Measurements from ENCODE around the gene ADGRF5. TPM values are rescaled to one million over a fixed set of nuclear protein-coding genes. Genes with fewer than 3 reads are reported as not detected.
A peak's percentile ranks its signal among the peaks of the same experiment; 100 is the strongest.

The ADGRF5 gene, protein sequence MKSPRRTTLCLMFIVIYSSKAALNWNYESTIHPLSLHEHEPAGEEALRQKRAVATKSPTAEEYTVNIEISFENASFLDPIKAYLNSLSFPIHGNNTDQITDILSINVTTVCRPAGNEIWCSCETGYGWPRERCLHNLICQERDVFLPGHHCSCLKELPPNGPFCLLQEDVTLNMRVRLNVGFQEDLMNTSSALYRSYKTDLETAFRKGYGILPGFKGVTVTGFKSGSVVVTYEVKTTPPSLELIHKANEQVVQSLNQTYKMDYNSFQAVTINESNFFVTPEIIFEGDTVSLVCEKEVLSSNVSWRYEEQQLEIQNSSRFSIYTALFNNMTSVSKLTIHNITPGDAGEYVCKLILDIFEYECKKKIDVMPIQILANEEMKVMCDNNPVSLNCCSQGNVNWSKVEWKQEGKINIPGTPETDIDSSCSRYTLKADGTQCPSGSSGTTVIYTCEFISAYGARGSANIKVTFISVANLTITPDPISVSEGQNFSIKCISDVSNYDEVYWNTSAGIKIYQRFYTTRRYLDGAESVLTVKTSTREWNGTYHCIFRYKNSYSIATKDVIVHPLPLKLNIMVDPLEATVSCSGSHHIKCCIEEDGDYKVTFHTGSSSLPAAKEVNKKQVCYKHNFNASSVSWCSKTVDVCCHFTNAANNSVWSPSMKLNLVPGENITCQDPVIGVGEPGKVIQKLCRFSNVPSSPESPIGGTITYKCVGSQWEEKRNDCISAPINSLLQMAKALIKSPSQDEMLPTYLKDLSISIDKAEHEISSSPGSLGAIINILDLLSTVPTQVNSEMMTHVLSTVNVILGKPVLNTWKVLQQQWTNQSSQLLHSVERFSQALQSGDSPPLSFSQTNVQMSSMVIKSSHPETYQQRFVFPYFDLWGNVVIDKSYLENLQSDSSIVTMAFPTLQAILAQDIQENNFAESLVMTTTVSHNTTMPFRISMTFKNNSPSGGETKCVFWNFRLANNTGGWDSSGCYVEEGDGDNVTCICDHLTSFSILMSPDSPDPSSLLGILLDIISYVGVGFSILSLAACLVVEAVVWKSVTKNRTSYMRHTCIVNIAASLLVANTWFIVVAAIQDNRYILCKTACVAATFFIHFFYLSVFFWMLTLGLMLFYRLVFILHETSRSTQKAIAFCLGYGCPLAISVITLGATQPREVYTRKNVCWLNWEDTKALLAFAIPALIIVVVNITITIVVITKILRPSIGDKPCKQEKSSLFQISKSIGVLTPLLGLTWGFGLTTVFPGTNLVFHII (N-terminal part only)
- total RNA-seq = 107 and 112 TPM in 2 replicates

DNA sequence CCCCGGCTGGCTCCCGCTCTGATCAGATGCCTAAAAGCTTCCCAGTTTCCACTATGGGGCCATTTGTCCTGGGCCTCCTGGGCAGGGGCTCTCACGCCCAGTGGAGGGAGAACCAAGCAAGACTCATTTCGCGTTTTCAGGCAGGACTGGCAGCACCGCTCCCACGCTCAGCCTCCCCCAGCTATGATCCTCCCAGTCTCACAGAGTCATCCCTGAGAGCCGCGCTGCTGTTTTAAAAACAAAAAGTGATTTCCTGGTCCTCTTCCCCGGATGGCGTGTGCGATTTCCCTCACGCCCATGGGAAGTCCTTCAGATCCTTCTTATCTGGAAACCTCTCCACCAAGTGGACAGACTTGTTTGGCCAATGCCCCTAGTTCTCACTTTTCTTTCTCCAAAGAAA, at the start of gene ADGRF5:
Gene ADGRF5 (minus strand): TSS at position 208 of the 400 bp plus-strand sequence. CDS start 15,176 bp downstream, outside the sequence.
- peak in 1 of 2 donors; percentile 79 for DNase-seq (ENCODE audit: low read depth in 2 of 2)

DNA sequence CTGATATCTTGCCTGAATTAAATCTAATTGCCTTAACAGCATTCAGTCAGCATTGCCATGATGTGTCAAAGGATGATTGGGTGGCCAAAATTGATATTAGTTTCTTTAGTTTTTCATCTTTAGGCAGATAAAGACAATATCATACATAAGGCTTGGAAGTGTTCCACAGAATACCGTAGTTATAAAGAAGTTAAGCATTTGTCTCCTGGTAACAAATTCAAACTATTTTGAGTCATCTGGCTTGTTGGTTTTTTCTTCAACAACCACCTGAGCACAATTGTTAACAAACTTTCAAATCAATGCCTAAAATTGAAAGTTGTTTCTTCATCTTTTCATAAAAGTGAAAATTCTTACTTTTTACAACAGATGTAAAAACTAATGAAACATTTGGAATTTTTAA, 47.5 kb upstream of the ADGRF5 start:
- DNase-seq (ENCODE audit: low read depth in 2 of 2) = no peak

DNA sequence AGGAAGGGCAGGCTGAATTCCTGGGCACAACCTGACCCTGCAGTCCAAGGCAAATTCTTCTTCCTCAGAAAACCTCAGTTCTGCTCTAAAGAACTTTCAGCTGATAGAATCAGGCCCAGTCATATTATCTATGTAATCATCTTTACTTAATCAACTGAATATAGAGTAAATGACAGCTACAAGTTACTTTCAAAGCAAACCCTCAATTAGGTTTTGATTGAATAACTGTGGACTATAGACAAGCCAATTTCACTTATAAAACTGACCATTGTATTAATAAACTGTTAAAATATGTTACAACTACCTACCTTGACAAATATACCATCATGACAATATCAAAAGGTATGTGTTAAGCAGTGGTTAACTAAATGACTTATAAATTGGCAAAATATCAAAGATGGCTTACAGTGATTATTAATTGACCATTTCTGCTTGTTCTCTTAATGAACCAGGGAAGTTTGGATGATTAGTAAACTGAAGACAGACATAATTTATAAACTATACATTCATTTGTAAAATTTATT, 46.1 kb upstream of the ADGRF5 start:
- no peak for DNase-seq (ENCODE audit: low read depth in 2 of 2)

DNA sequence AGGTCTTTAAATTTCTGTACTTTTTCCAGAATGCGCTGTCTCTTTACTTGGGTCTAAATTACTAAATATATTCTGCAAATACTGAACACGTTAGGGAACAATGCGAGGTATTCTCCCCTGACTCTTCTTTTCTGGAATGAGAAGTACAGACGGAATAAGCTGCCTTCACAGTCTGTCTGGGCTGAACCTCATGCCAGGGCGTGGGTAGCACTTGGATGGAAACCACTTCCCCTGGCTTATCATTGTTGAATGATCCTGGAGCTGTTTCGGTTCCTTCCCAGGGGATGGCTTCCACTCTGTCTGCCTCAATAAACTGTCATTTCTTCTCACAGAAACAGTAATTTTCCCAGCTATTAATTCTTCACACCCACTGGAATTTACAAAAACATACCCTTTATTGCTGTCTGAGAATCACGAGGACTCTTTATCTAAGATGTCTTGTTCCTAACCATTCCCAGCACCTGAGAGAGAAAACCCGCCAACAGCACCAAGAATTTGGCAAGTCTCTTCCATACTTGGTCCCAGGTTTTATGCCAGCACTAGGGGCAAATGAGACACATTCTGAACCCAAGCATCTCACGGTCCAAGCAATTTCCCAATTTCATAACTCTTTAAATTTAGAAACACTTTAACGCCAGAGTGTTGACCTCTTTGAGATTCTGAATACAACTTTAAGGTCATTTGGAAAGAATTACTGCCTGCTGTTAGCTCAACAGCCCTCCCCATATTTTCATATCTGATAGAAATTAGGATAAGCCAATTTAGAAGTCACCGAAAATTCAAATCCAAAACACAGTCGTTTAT, 43.2 kb upstream of the ADGRF5 start:
- no peak for DNase-seq (ENCODE audit: low read depth in 2 of 2)

DNA sequence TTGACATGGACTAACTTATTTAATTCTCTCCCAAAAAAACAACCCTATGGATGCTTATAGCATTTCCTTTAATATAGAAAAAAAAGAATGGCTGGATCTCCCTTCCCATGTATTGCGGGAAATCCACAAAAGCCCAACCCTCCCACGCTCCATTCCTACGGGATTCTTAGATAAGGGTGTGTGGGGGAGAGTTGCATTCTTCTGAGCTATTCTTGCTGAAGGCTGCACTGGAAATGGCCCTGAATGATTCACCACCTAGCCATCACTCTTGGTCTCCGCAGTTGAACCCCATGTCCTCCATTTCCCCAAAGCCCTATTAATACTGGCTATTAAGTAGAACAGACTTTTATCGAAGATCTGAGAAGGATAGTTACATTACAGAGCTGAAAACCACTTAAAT, 41.9 kb upstream of the ADGRF5 start:
- DNase-seq (ENCODE audit: low read depth in 2 of 2) = no peak

DNA sequence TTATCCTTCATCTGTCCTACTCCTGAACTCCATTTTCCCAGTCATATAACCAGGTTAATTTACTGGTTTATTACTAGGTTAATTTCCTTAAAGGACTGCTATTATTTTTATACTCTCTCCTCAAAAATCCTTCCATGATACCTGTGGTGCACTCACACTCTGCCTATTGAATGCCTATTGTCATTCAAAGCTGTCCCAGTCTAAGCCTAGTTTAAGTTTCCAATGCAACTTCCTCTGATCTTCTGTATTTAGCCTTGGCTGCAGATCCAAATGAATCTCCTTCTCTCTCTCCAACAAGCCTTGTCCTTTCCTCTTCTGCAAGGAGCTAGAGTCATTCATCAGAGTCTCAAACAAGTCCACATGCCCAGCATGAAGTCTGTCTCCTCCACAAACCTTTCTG, 41.3 kb upstream of the ADGRF5 start:
- DNase-seq (ENCODE audit: low read depth in 2 of 2) = no peak

DNA sequence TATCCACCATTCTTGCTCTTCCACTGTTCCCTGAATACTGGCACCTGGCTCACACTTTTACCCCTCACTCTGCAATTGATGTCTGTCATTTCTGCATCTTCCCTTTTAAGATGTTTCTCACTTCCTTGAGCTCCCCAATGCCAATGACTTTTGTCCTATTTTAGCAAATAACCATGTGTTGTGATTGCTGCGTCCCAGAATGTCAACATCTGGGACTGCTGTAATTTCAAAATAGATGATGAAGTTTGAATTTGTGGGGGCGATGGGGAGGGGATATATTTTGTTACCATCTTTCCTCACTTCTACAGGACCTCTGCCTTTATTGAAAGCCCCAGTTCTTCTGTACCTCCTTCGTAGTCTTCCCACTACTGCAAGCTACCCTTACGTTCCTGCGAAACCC, 40.0 kb upstream of the ADGRF5 start:
- no peak for DNase-seq (ENCODE audit: low read depth in 2 of 2)

DNA sequence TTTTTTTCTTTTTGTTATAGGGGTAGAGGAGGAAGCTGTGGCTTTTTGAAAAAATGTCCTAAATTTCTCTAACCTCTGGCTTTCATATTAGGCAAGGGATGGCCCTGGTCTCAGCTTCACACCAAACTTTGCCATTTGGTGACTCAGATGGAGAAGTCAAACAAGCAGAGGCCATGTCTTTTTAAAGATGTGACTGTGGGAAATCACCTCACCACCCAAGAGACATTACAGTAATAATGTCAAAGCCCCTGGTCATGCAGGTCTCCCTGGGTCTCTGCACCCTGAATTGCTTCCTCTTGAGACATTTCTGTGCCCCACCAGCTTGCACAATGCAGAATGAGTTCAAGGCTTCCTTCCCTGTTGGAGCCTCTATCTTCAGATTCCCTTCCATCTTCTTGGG, 39.5 kb upstream of the ADGRF5 start:
- DNase-seq (ENCODE audit: low read depth in 2 of 2) = no peak

DNA sequence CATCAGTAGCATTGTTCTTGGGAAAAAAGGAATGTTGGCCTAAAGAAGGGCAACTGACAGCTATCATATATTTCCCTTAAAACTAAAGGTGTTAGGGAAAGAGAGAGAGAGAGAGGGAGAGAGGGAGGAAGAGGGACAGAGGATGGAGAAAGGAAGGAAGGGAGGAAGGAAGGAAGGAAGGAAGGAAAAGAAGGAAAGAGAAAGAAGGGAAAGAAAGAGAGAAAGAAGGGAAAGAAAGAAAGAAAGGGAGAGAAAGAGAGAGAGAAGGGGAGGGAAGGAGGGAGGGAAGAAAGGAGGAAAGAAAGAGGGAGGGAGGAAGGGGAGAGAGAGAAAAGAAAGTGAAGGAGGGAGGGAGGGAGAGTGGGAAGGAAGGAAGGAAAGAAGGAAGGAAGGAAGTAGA, 37.7 kb upstream of the ADGRF5 start:
- no peak for DNase-seq (ENCODE audit: low read depth in 2 of 2)

DNA sequence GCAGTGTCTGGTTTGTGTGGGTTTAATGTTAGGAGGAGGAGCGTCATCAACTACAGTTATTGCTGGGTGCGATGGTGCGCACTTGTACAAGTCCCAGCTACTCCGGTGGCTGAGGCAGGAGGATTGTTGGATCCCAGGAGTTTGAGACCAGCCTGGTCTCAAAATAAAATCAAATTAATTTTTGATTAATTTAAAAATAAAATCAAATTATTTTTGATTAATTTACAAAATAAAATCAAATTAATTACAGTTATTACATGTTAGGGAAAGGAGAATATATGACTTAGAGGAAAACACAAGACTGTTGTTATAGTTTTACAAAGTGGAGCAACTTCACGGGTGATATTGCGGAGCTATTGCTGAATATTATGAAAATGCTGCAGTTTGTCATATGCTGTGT, 34.7 kb upstream of the ADGRF5 start:
- no peak for DNase-seq (ENCODE audit: low read depth in 2 of 2)

DNA sequence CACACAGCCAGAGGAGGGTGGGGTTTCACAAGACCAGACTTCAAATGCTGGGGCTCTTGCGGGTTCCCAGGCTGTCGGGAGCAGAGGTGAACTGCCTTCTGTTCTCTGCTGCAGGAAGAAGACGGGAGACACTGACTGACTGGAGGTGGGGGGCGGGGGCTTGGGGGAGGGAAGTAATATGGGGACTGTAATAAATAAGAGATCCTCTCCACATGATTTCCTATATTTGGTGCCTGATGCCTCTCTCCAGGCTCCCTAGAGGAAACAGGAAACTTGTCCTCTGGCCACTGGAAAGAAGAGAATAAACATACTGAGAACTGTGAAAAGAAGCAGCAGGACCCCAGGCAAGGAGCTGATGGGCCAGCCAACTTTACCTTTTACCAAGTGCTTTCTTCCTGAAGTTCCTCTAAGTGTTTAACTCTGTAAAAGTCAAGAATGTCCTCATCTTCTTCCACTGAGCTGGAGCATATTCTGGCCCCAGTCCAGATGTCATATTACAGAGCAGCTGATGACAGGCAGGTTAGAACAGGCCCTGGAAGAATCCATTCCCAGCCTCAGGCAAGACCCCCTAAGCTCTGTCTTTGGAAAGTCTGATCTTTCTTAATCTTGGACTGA, 33.2 kb upstream of the ADGRF5 start:
- DNase-seq (ENCODE audit: low read depth in 2 of 2) = peak in 1 of 2 donors; percentile 84

DNA sequence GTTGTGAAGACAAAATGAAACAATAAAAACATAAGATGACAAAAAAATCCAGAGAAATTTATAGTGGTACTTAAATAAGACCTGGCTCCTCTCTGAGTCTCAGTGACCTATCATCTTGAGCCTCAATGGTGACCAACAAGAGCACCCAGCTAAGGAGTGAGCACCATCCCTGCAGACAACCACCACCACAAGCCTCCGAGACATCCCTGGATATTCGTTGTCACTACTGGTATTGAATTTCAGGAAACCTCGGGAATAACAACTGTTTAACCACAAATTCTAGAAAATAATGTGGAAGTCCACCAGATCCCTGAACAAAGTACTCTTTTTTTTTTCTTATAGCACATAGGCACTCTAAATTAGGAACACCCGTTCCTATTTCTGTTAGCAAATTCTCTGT, 32.2 kb upstream of the ADGRF5 start:
- DNase-seq (ENCODE audit: low read depth in 2 of 2) = peak in 1 of 2 donors; percentile 28

DNA sequence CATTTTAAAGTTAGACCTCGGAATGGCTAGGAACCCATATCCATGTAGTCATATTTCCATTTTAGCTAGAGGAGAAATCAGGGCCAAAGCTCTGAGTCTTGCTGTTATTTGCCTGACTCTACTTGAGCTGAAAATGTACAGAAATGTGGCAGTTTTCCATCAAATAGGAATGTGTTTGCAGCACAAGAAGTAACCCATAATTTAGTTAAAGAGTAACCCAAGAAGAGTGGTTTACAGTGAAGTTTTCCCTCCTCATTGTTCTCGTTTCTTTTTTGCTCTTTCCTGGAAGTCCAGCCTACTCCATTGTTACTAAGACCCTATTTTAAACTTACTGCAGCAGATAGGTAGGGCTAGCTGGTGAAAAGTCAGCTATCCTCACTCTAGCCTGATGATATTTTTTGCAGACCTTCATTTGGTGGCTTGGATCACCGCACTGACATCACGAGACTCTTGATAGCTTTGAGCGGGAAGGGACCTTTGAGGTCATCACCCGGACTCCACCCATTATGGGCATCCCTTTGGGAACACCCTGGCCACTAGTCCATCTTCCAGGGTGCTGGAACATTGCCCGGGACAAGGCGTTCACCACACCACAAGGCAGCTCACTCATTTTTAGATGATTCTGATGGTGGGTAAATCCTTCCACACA, 28.0 kb upstream of the ADGRF5 start:
- peak in 1 of 2 donors; percentile 24 for DNase-seq (ENCODE audit: low read depth in 2 of 2)

DNA sequence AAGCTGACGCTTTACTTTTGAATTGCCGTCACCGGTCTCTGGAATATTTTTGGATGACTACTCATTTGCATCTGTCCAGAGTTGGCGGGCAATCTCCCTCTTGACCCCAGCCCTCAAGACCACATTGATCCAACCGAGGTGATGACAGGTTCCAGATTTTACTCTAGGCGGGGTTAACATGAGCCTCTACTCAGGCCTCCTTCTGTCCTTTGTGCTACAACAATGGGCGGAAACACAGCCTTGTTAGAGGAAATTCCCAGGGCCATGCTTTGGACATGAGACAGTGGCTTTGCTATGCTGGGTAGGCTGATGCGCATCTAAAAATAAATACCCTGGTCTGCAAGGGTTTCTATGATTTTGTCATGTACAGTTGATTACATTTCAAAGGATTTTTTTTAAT, 27.0 kb upstream of the ADGRF5 start:
- peak; percentile 90 to 99 for DNase-seq (ENCODE audit: low read depth in 2 of 2)

DNA sequence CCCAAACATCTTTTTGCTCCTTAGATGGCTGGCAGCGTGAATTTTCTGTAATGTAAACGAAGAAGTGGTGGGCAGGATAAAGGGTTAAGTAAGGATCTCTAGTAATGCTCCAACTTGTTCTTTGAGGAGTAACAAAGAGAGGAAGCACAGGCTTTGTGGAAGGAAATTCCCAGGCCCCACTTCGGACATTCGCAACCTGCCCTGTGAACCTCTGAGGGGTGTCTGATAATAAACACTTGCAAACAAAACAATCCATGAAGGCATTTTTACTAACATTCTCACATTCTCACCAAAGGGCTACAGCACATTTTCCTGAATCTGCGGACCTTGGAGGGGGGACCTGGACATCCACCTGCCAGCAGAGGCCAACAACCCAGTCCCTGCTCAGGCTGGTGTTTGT, 25.8 kb upstream of the ADGRF5 start:
- peak in 1 of 2 donors; percentile 94 for DNase-seq (ENCODE audit: low read depth in 2 of 2)

DNA sequence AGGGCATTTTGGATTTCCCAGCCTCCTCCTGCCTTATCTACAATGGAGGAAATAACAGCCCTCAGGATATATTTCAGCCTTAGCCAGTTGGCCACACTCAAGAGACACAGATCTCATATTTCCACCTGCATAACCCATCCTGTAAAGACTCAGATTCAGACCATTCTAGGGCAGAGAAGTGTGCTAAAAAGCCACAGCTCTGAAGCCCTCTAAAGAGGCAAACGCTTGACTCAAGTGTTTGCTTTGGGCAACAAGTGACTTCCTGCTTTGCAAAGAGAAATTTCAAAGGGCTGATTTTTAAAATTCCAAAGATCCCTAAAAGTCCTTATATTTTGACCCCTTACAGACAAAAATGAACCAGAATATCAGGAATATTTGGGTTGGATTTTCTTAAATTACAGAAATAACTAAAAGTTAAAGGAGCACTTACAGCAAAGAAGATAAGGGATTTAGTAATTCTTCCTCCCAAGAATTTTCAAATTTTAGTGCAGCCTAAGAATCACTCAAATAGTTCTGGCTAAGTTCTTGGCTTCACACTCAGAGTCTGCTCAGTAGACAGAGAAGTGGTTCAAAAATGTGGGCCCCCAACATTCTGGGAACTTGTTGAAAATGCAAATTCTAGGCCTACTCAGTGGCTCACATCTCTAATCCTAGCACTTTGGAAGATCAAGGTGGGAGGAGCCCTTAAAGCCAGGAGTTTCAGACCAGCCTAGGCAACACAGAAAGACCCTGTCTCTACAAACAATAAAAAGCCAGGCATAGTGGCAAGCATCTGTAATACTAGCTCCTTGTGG, 18.9 kb upstream of the ADGRF5 start:
- no peak for DNase-seq (ENCODE audit: low read depth in 2 of 2)

DNA sequence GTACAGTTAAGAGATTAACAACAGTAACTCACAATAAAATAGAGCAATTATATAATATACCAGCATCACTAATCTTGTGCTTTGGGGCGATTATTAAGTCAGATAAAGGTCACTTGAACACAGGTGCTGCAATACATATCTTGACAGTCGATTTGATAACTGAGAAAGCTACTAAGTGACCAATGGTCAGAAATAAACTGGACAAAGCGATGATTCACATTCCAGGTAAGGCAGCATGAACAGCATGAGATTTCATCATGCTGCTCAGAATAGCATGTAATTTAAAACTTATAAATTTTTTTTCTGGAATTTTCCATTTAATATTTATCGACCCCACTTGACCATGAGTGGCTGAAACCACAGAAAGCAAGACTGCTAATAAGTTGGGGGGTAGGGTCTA, 15.9 kb upstream of the ADGRF5 start:
- no peak for DNase-seq (ENCODE audit: low read depth in 2 of 2)

DNA sequence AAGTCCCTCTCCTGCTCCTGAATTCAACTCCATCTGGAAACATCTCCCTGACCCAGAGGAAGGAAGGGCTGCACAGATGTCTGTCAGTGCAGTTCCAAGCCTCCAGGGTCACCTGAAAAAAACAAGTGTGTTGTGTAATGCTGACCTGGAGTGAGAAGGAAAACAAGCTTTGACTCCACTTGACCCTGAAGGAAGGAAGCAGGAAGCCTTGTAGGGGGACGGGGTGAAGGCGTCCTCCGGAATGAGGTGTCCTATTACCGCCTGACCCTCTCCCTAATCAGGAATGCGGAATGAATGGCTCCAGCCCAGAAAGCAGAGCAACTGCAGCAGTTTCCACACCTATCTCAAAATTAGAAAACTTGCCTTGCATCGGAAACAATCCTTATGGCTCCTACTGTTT, 13.9 kb upstream of the ADGRF5 start:
- peak in 1 of 2 donors; percentile 85 for DNase-seq (ENCODE audit: low read depth in 2 of 2)

DNA sequence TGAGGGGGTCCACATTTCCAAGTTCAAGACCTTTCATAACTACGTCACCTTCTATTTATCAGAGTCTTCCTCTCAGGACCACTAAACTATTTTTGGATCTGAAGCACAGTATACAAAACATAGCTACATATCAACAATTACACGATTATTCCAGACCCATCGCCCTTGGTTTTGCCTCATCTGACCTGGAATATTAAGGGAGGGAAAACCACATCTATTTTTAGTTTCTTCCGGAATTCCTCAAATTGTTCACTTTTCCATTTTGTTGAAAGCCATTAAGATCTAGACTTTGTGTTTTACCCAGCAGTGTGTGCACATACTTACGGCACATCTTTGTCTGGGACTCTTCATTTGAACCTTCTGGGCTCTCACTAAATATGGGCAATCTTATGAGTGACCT, 12.0 kb upstream of the ADGRF5 start:
- peak in 1 of 2 donors; percentile 27 for DNase-seq (ENCODE audit: low read depth in 2 of 2)
